ENCODE results near the gene CLCN7. TPM values are rescaled to one million over a fixed set of nuclear protein-coding genes. Genes with fewer than 3 reads are reported as not detected.

Gene CLCN7
- total RNA-seq, 4 donors from 2014 or later: 61.1 to 134 (median 100) TPM

DNA sequence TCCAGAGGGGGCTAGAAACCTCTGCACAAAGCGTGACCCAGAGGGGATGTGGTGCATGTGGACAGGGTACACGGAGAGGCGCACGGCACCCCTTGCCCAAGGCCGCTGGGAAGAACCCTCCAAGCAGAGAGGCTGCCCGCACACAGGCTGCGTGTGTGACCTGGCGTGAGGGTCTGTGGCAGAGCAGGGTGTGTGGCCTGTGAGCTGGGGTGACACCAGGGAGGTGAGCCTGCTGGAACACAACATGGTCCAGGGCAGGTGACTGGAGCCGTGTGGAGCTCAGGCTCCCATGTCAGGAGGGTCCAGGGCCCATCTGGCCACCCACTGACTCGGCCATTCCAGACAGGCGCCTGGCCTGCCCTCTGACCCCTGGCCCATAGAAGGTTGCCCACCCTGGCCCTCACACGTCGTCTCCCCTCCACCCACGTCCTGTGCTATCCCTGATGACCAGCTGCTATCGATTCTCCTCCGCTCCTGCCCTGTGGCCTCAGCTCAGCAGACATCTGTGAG lies 43.9 kb upstream of the CLCN7 start:
- no peak for TF ChIP-seq EP300 (IDR thresholded peaks at IDR 0.05)
- TF ChIP-seq, protein P1, sequence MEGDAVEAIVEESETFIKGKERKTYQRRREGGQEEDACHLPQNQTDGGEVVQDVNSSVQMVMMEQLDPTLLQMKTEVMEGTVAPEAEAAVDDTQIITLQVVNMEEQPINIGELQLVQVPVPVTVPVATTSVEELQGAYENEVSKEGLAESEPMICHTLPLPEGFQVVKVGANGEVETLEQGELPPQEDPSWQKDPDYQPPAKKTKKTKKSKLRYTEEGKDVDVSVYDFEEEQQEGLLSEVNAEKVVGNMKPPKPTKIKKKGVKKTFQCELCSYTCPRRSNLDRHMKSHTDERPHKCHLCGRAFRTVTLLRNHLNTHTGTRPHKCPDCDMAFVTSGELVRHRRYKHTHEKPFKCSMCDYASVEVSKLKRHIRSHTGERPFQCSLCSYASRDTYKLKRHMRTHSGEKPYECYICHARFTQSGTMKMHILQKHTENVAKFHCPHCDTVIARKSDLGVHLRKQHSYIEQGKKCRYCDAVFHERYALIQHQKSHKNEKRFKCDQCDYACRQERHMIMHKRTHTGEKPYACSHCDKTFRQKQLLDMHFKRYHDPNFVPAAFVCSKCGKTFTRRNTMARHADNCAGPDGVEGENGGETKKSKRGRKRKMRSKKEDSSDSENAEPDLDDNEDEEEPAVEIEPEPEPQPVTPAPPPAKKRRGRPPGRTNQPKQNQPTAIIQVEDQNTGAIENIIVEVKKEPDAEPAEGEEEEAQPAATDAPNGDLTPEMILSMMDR (IDR thresholded peaks at IDR 0.05): no peak
- TF ChIP-seq POLR2AphosphoS5 (IDR thresholded peaks at IDR 0.05): no peak
- TF ChIP-seq POLR2A (IDR thresholded peaks at IDR 0.05): no peak
- DNase-seq (ENCODE audit: low spot score in 2 of 2): no peak
- no peaks in the 10 kb centered on the region for H3K9me3 ChIP-seq
- H3K27me3 ChIP-seq: no peaks in the 10 kb centered on the region
- no peaks in the 10 kb centered on the region for H3K4me1 ChIP-seq
- H3K27ac ChIP-seq: no peak overlapping the region
- 96% methylated on average over 15 of the region's 16 CpGs for WGBS
- H3K4me3 ChIP-seq: no peak overlapping the region
- peaks cover 45% of the 10 kb centered on the region for H3K36me3 ChIP-seq

GRCh38 chr16:1514507-1514906 lies 39.7 kb upstream of the CLCN7 start:
- H3K9me3 ChIP-seq: no peaks in the 10 kb centered on the region
- H3K4me1 ChIP-seq: no peaks in the 10 kb centered on the region
- TF ChIP-seq, protein P1 (IDR thresholded peaks at IDR 0.05): no peak
- TF ChIP-seq POLR2AphosphoS5 (IDR thresholded peaks at IDR 0.05) (no peak), EP300 (IDR thresholded peaks at IDR 0.05) (no peak), POLR2A (IDR thresholded peaks at IDR 0.05) (no peak)
- H3K36me3 ChIP-seq: peaks cover 40% of the 10 kb centered on the region
- H3K27me3 ChIP-seq: no peaks in the 10 kb centered on the region
- H3K27ac ChIP-seq: no peak overlapping the region
- 63% methylated on average over 3 of the region's 3 CpGs for WGBS
- DNase-seq (ENCODE audit: low spot score in 2 of 2): no peak
- no peak overlapping the region for H3K4me3 ChIP-seq

DNA sequence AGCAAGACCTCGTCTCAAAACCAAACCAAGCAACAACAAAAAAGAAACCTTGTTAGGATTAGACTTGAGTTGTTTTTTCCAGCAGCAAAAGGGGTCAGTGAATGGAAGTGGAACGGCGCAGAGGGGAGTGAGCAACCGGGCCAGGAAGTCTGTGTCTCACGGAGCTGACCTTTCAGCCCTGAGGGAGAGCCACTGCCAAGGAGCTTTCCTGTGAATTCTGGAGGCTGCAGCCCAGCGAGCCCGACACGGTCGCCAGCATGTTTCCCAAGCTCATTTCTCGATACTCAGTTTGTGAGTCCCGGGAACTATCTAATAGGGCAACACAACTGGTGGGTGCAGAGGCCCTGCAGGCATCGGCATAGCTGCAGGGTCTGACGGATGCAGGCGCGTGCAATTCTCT lies 37.9 kb upstream of the CLCN7 start:
- Histone ChIP-seq H3K9me3 (no peaks in the 10 kb centered on the region), H3K27ac (no peak overlapping the region), H3K36me3 (peaks cover 23% of the 10 kb centered on the region), H3K27me3 (no peaks in the 10 kb centered on the region), H3K4me1 (no peaks in the 10 kb centered on the region), H3K4me3 (no peak overlapping the region)
- TF ChIP-seq POLR2A (IDR thresholded peaks at IDR 0.05) (no peak), EP300 (IDR thresholded peaks at IDR 0.05) (no peak), POLR2AphosphoS5 (IDR thresholded peaks at IDR 0.05) (no peak)
- TF ChIP-seq, protein P1 (IDR thresholded peaks at IDR 0.05): no peak
- DNase-seq (ENCODE audit: low spot score in 2 of 2): no peak
- 71% methylated on average over 15 of the region's 15 CpGs for WGBS

- no peak for DNase-seq (ENCODE audit: low spot score in 2 of 2)
- no peaks in the 10 kb centered on the region for H3K4me1 ChIP-seq
- TF ChIP-seq POLR2A (IDR thresholded peaks at IDR 0.05): no peak
- TF ChIP-seq EP300 (IDR thresholded peaks at IDR 0.05): no peak
- no peak for TF ChIP-seq POLR2AphosphoS5 (IDR thresholded peaks at IDR 0.05)
- TF ChIP-seq, protein P1 (IDR thresholded peaks at IDR 0.05): no peak
- H3K36me3 ChIP-seq: peaks cover 27% of the 10 kb centered on the region
- WGBS: 75% methylated on average over 30 of the region's 30 CpGs
- H3K27ac ChIP-seq: no peak overlapping the region
- no peaks in the 10 kb centered on the region for H3K27me3 ChIP-seq
- no peaks in the 10 kb centered on the region for H3K9me3 ChIP-seq
- no peak overlapping the region for H3K4me3 ChIP-seq
Measured at GRCh38 chr16:1511662-1512569, 37.1 kb upstream of the CLCN7 start.

DNA sequence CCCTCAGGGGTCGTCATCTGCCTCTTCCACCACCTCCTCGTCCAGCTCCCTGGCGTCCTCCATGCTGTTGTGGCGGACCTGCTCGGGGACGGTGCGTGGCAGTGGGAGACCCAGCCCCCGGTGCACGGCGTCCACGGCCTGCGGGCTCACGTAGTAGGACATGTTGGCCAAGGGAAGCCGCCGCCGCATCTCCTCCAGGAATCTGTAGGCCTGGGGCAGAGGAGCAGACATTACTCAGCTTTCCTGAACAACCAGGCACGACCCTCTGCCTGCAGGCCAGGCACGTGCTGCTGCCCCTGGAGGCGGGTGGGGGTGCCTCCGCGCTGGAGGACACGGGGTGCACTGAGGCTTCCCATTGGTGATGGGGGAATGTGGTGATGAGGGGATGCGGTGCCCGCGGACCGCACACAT lies 36.1 kb upstream of the CLCN7 start:
- Histone ChIP-seq H3K27ac (no peak overlapping the region), H3K4me3 (no peak overlapping the region), H3K36me3 (peaks cover 36% of the 10 kb centered on the region), H3K4me1 (no peaks in the 10 kb centered on the region), H3K27me3 (no peaks in the 10 kb centered on the region), H3K9me3 (no peaks in the 10 kb centered on the region)
- no peak for DNase-seq (ENCODE audit: low spot score in 2 of 2)
- TF ChIP-seq EP300 (IDR thresholded peaks at IDR 0.05) (no peak), POLR2A (IDR thresholded peaks at IDR 0.05) (no peak), POLR2AphosphoS5 (IDR thresholded peaks at IDR 0.05) (no peak)
- TF ChIP-seq, protein P1 (IDR thresholded peaks at IDR 0.05): no peak
- WGBS: 100% methylated on average over 10 of the region's 26 CpGs
